ENCODE data around the gene GAP43.

Gene GAP43

DNA sequence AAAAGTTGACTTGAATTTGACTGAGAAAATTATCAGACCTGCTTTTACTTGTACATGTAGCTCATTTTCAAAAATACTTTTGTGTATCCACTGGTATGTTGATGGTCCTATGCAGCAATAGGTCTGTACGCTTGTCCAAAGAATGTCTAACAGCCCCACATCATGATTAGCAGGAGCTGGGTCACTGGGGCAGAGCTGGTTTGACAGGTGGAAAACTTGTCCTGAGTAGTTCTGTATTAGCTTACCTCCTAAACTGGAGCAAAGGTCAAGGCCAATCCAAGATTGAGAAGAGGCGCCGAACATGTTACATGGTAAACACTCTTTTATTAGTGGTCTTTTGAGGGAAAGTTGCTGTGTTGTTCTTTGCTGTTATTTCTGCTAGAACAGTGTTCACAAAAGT, 50.6 kb downstream of the GAP43 start:
- no peak for DNase-seq (ENCODE audit: extremely low read depth, insufficient read length)

GRCh38 chr3:115676336-115676735, 53.0 kb downstream of the GAP43 start:
- H3K27me3 ChIP-seq (replicated peaks; ENCODE audit: control insufficient read depth, insufficient read depth, low read length), result no peaks in the 10 kb centered on the region; the same call in 1 of the 2 replicates
- TF ChIP-seq, protein P1, sequence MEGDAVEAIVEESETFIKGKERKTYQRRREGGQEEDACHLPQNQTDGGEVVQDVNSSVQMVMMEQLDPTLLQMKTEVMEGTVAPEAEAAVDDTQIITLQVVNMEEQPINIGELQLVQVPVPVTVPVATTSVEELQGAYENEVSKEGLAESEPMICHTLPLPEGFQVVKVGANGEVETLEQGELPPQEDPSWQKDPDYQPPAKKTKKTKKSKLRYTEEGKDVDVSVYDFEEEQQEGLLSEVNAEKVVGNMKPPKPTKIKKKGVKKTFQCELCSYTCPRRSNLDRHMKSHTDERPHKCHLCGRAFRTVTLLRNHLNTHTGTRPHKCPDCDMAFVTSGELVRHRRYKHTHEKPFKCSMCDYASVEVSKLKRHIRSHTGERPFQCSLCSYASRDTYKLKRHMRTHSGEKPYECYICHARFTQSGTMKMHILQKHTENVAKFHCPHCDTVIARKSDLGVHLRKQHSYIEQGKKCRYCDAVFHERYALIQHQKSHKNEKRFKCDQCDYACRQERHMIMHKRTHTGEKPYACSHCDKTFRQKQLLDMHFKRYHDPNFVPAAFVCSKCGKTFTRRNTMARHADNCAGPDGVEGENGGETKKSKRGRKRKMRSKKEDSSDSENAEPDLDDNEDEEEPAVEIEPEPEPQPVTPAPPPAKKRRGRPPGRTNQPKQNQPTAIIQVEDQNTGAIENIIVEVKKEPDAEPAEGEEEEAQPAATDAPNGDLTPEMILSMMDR (IDR thresholded peaks at IDR 0.05; ENCODE audit: insufficient read depth, low read length, poor library complexity, severe bottlenecking), result no peak
- H3K36me3 ChIP-seq (ENCODE audit: control insufficient read depth, insufficient read depth, low read length), result no peaks in the 10 kb centered on the region
- H3K4me3 ChIP-seq (replicated peaks; ENCODE audit: low read depth, low read length), result no peak overlapping the region
- no peak for DNase-seq (ENCODE audit: extremely low read depth, insufficient read length)

More for the DNA sequence above, 50.6 kb downstream of the GAP43 start:
- Histone ChIP-seq H3K36me3 (ENCODE audit: control insufficient read depth, insufficient read depth, low read length) (no peaks in the 10 kb centered on the region), H3K27me3 (replicated peaks; ENCODE audit: control insufficient read depth, insufficient read depth, low read length) (no peaks in the 10 kb centered on the region; the same call in 1 of the 2 replicates), H3K4me3 (replicated peaks; ENCODE audit: low read depth, low read length) (no peak overlapping the region)
- TF ChIP-seq, protein P1 (IDR thresholded peaks at IDR 0.05; ENCODE audit: insufficient read depth, low read length, poor library complexity, severe bottlenecking), result no peak

GRCh38 chr3:115680803-115681345, 57.6 kb downstream of the GAP43 start:
- no peak for DNase-seq (ENCODE audit: extremely low read depth, insufficient read length)
- Histone ChIP-seq H3K36me3 (ENCODE audit: control insufficient read depth, insufficient read depth, low read length) (no peaks in the 10 kb centered on the region), H3K27me3 (replicated peaks; ENCODE audit: control insufficient read depth, insufficient read depth, low read length) (no peaks in the 10 kb centered on the region), H3K4me3 (replicated peaks; ENCODE audit: low read depth, low read length) (no peak overlapping the region)
- TF ChIP-seq, protein P1 (IDR thresholded peaks at IDR 0.05; ENCODE audit: insufficient read depth, low read length, poor library complexity, severe bottlenecking), result no peak

DNA sequence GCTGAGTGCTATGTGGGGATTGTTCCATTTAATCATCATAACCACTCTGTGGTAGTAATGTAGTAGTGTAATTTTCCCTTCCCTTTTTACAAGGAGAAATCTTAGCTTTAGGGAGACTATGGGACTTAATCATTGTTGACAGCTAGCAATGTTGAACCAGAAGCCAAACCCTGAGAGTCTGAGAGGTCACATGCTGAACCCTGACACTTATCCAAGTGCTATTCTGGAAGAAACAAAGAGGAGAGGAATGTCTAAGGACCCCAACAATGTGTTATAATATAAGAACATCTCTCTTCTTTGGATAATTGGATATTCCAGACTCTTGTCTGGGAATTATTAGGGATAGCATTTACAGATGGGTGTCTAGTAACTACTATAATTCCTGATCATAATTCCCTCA, 58.4 kb downstream of the GAP43 start:
- no peaks in the 10 kb centered on the region for H3K36me3 ChIP-seq (ENCODE audit: control insufficient read depth, insufficient read depth, low read length)
- no peaks in the 10 kb centered on the region for H3K27me3 ChIP-seq (replicated peaks; ENCODE audit: control insufficient read depth, insufficient read depth, low read length)

DNA sequence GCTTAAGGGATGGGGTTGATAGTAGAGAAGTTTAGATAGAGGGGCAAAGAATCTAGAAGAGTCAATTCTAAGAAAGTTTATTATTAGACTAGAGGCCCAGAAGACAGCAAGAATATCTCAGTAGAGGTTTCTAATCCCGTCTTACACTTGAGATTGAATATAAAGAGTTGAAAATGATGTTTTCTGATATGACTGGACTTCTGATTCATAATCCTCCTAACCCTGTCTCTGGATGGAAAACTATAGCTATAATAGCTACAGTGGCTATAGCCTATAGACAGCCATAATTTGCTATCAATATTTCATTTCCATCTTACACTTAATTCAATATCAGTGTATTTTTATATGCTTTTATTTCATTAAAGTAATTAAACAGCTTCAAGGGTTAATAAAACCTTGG, 60.0 kb downstream of the GAP43 start:
- Histone ChIP-seq H3K27me3 (replicated peaks; ENCODE audit: control insufficient read depth, insufficient read depth, low read length) (no peaks in the 10 kb centered on the region), H3K4me3 (replicated peaks; ENCODE audit: low read depth, low read length) (no peak overlapping the region), H3K36me3 (ENCODE audit: control insufficient read depth, insufficient read depth, low read length) (no peaks in the 10 kb centered on the region)
- TF ChIP-seq, protein P1 (IDR thresholded peaks at IDR 0.05; ENCODE audit: insufficient read depth, low read length, poor library complexity, severe bottlenecking), result no peak
- DNase-seq (ENCODE audit: extremely low read depth, insufficient read length), result no peak

More for the DNA sequence above, 58.4 kb downstream of the GAP43 start:
- H3K4me3 ChIP-seq (replicated peaks; ENCODE audit: low read depth, low read length), result no peak overlapping the region
- no peak for DNase-seq (ENCODE audit: extremely low read depth, insufficient read length)
- TF ChIP-seq, protein P1 (IDR thresholded peaks at IDR 0.05; ENCODE audit: insufficient read depth, low read length, poor library complexity, severe bottlenecking), result no peak

DNA sequence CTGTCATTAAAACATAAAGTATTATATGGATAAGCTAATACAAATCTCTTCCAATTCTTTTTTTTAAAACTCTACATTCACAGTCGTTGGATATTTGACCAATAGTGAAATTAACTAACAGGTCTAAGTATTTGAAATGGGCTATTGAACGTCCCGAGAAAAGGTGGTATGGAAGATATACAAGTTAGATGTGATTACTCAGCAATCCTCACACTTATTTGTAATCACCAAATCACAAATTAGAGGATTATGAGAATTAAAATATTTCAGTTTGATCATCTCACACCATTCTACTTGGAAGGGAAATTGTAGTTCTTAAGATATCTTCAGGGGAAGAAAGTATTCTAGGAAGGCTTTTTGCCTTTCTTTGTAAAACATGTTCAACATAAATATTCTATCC, 60.5 kb downstream of the GAP43 start:
- DNase-seq (ENCODE audit: extremely low read depth, insufficient read length), result no peak
- Histone ChIP-seq H3K36me3 (ENCODE audit: control insufficient read depth, insufficient read depth, low read length) (no peaks in the 10 kb centered on the region), H3K27me3 (replicated peaks; ENCODE audit: control insufficient read depth, insufficient read depth, low read length) (no peaks in the 10 kb centered on the region), H3K4me3 (replicated peaks; ENCODE audit: low read depth, low read length) (no peak overlapping the region)
- TF ChIP-seq, protein P1 (IDR thresholded peaks at IDR 0.05; ENCODE audit: insufficient read depth, low read length, poor library complexity, severe bottlenecking), result no peak
